Gastrocnemius medialis (tissue), 4 donors: ENCODE data around the gene SLC46A2. TPM values are rescaled to one million over a fixed set of nuclear protein-coding genes. Genes with fewer than 3 reads are reported as not detected.

Source experiments
- ATAC-seq, 2 donors: fragments of 150-250 bp; one replicate each; pipeline ENCODE4 v1.9.1; 2016
- DNase-seq, 2 donors: peaks; one replicate each; pipeline ENCODE4 v3.0.0-alpha.2; 2019
- H3K27ac ChIP-seq, 4 donors: fragments of 200-600 bp; sonication (generic); 1 replicate in 1 of 4; 2 replicates in 3 of 4; pipeline ENCODE4 v1.5.1; 2016 to 2018; ENCODE audit warnings: mild to moderate bottlenecking in 2 of 4, moderate library complexity in 1 of 4
- H3K27me3 ChIP-seq, 3 donors: fragments of 200-600 bp; sonication (generic) in 2 of 3; 1 replicate in 1 of 3; 2 replicates in 2 of 3; pipeline versions ENCODE4 v1.5.1 to v1.6.0; 2016 to 2019; ENCODE audit warnings: mild to moderate bottlenecking in 1 of 3, moderate library complexity in 1 of 3
- H3K36me3 ChIP-seq, 2 donors: fragments of 200-600 bp; sonication (generic) in 1 of 2; one replicate each; pipeline ENCODE4 v1.5.1; 2017 to 2018
- H3K4me1 ChIP-seq, 2 donors: fragments of 200-600 bp; sonication (generic) in 1 of 2; one replicate each; pipeline ENCODE4 v1.5.1; 2016 to 2017; ENCODE audit warnings: mild to moderate bottlenecking in 2 of 2
- H3K4me3 ChIP-seq, 4 donors: fragments of 200-600 bp; sonication (generic) in 3 of 4; 1 replicate in 1 of 4; 2 replicates in 3 of 4; pipeline ENCODE4 v1.5.1; 2016 to 2019; ENCODE audit warnings: mild to moderate bottlenecking in 2 of 4
- H3K9me3 ChIP-seq, 3 donors: fragments of 200-600 bp; sonication (generic) in 2 of 3; 1 replicate in 1 of 3; 2 replicates in 2 of 3; pipeline ENCODE4 v1.5.1; 2016 to 2019
- CTCF ChIP-seq, 5 experiments: fragments of 450-650 bp in 3 of 5; fragments of 200-600 bp in 2 of 5; sonication (generic) in 2 of 5; IDR thresholded peaks in 4 of 5; conservative IDR thresholded peaks in 1 of 5; 1 replicate in 4 of 5; 2 replicates in 1 of 5; pipeline ENCODE4 v1.5.1; 2016 to 2019; ENCODE audit warnings: antibody characterized with exemption in 5 of 5, mild to moderate bottlenecking in 3 of 5, moderate library complexity in 3 of 5
- POLR2A ChIP-seq, 2 donors: fragments of 450-650 bp; IDR thresholded peaks; one replicate each; pipeline ENCODE4 v1.6.1; 2017; ENCODE audit warnings: antibody characterized with exemption in 2 of 2, mild to moderate bottlenecking in 2 of 2, moderate library complexity in 2 of 2
- in situ Hi-C, 4 donors: fragments of 200-750 bp; cut with MboI; loops; one replicate each; pipeline versions ENCODE4 v1.15.0 to v1.8.0; 2017; ENCODE audit warnings: low sequenced_read_pairs in 4 of 4
- intact Hi-C: fragments of 100-400 bp; cut with DNase I; formaldehyde crosslinking; loops from one replicate; pipeline ENCODE4 v1.15.1; 2023; ENCODE audit warnings: low total_unique reads
- total RNA-seq, 4 donors: library from RNA; depleted of rRNA; stranded (reverse); fragments of >200 nt; gene quantifications; one replicate each; pipeline versions ENCODE4 v1.1.0 to v1.2.3, GENCODE V29; 2016

SLC46A2 gene
- total RNA-seq, 4 donors from 2014 or later: 0.13 TPM; not detected in 3

DNA sequence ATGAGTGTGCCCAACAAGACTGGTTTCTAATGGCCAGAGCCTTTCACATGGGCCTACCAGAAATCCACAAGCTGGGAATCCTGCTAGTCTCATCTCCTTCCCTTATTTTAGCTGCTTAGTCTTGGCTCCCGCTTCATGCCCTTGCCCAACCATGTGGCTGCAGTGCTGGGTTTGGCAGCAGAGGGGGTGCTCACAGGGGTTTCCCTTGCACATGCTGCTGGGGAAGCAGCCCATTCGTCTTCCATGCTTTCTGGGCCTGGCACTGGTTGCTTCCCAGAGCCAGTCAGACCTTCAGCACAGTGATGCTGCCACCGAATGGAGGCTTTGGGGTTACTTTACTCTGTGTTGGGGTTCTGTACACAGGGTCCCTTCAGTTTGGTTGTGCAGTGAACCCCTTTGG lies 26.3 kb downstream of the SLC46A2 start:
- intact Hi-C loops: no loop called here
- H3K4me3 ChIP-seq: no peak overlapping the region
- no peaks in the 10 kb centered on the region for H3K4me1 ChIP-seq
- TF ChIP-seq POLR2A (IDR thresholded peaks at IDR 0.05): no peak
- no peak for TF ChIP-seq CTCF (IDR thresholded peaks at IDR 0.05 in 4 of 5, conservative IDR thresholded peaks at IDR 0.05 in 1 of 5)
- in situ Hi-C loops: no loop called here
- DNase-seq: no peak
- H3K9me3 ChIP-seq: no peaks in the 10 kb centered on the region
- no peak overlapping the region for H3K27ac ChIP-seq
- no peaks in the 10 kb centered on the region for H3K27me3 ChIP-seq
- ATAC-seq: no peak
- H3K36me3 ChIP-seq: peaks cover 0 to 7% of the 10 kb centered on the region in 2 donors

DNA sequence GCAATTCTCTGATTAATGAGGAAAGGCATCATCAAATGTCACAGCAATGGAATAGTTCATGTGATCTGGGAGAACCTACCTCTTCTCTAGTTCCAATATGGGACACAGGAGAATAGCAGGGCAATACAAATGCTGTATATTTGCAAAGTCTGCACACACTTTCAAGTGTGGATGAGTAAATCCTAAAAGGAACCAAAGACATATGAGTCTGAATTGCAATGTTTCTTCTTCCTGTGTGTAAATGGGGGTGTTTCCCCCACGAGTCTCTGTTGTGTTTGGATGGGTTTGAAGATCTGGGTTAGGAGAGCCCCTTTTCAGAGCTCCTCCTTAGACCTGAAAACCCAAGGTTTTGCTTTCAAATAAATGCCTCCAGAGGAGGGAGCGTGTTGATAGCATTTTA lies 26.9 kb downstream of the SLC46A2 start:
- intact Hi-C loops: no loop called here
- no peaks in the 10 kb centered on the region for H3K4me1 ChIP-seq
- no peaks in the 10 kb centered on the region for H3K27me3 ChIP-seq
- in situ Hi-C loops: no loop called here
- ATAC-seq (no peak), DNase-seq (no peak)
- no peaks in the 10 kb centered on the region for H3K9me3 ChIP-seq
- H3K27ac ChIP-seq: no peak overlapping the region
- peaks cover 0 to 7% of the 10 kb centered on the region in 2 donors for H3K36me3 ChIP-seq
- no peak overlapping the region for H3K4me3 ChIP-seq
- TF ChIP-seq POLR2A (IDR thresholded peaks at IDR 0.05): no peak
- TF ChIP-seq CTCF (IDR thresholded peaks at IDR 0.05 in 4 of 5, conservative IDR thresholded peaks at IDR 0.05 in 1 of 5): no peak

DNA sequence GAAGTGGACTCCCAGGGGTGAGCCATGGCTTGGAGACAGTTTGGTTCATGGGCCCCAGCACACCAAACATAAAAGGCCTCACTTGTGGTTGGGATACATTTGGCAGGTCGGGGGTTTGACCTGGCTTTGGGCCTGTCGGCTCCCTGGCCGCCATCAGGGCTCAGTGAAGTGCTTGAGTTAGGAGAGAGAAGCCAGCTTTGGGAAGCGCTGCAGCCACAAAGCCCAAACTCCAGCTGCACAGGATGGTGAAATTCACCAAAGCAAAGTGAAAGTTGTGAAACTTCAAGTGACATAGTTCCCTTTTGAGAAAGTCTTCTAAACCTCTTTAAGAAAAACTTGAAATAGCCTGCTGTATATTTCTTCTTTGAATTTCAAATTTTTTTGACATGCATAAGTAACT lies 27.5 kb downstream of the SLC46A2 start:
- no peak overlapping the region for H3K27ac ChIP-seq
- no peak overlapping the region for H3K4me3 ChIP-seq
- peak in 1 of 2 donors; percentile 8 for DNase-seq
- in situ Hi-C loops (no loop called here), intact Hi-C loops (no loop called here)
- TF ChIP-seq CTCF (IDR thresholded peaks at IDR 0.05 in 4 of 5, conservative IDR thresholded peaks at IDR 0.05 in 1 of 5) (no peak), POLR2A (IDR thresholded peaks at IDR 0.05) (no peak)
- H3K4me1 ChIP-seq: no peaks in the 10 kb centered on the region
- peak in 1 of 2 donors; percentile 51 for ATAC-seq
- H3K27me3 ChIP-seq: no peaks in the 10 kb centered on the region
- peaks cover 0 to 7% of the 10 kb centered on the region in 2 donors for H3K36me3 ChIP-seq
- H3K9me3 ChIP-seq: no peaks in the 10 kb centered on the region

- Histone ChIP-seq H3K4me3 (no peak overlapping the region), H3K9me3 (no peaks in the 10 kb centered on the region), H3K36me3 (peaks cover 0 to 7% of the 10 kb centered on the region in 2 donors), H3K4me1 (no peaks in the 10 kb centered on the region), H3K27me3 (no peaks in the 10 kb centered on the region), H3K27ac (no peak overlapping the region)
- no peak for TF ChIP-seq POLR2A (IDR thresholded peaks at IDR 0.05)
- TF ChIP-seq CTCF (IDR thresholded peaks at IDR 0.05 in 4 of 5, conservative IDR thresholded peaks at IDR 0.05 in 1 of 5): no peak
- ATAC-seq (no peak), DNase-seq (no peak)
- in situ Hi-C loops (no loop called here), intact Hi-C loops (no loop called here)
These were observed 28.8 kb downstream of the SLC46A2 start for GRCh38 chr9:112861638-112862555.
